HepG2 (cell line): ENCODE measurements around the gene PRR35. TPM values are rescaled to one million over a fixed set of nuclear protein-coding genes. Genes with fewer than 3 reads are reported as not detected.

ENCODE experiments used
- AKAP8 ChIP-seq: sonication (generic); formaldehyde crosslinking; IDR thresholded peaks from 2 replicates; pipeline ENCODE4 v1.5.1; 2020; ENCODE audit warnings: mild to moderate bottlenecking, missing genetic modification reagents
- CREB1 ChIP-seq, 2 experiments: fragments of 450-650 bp in 1 of 2; IDR thresholded peaks; 2 replicates each; pipeline ENCODE4 v1.6.1; 2016 to 2017; ENCODE audit warnings: control low read depth in 1 of 2, mild to moderate bottlenecking in 1 of 2, missing compliant biosample characterization in 1 of 2, missing genetic modification characterization in 1 of 2
- CREB3 ChIP-seq: sonication (generic); formaldehyde crosslinking; IDR thresholded peaks from 2 replicates; pipeline ENCODE4 v1.5.0; 2020; ENCODE audit warnings: missing genetic modification reagents
- CTCF ChIP-seq: sonication (generic); formaldehyde crosslinking; IDR thresholded peaks from 2 replicates; pipeline ENCODE4 v1.5.0; 2020; ENCODE audit warnings: mild to moderate bottlenecking, missing genetic modification reagents, moderate library complexity
- ERF ChIP-seq: IDR thresholded peaks from 2 replicates; pipeline ENCODE4 v1.6.1; 2018; ENCODE audit warnings: missing biosample characterization, missing genetic modification reagents
- FOXA3 ChIP-seq: IDR thresholded peaks from 2 replicates; pipeline ENCODE4 v1.6.1; 2016; ENCODE audit warnings: missing genetic modification reagents, missing compliant biosample characterization
- GLMP ChIP-seq: sonication (generic); formaldehyde crosslinking; IDR thresholded peaks from 2 replicates; pipeline ENCODE4 v1.9.0; 2021; ENCODE audit warnings: missing genetic modification reagents, mild to moderate bottlenecking, borderline replicate concordance
- GPN1 ChIP-seq: sonication (generic); formaldehyde crosslinking; IDR thresholded peaks from 2 replicates; pipeline ENCODE4 v1.5.1; 2020; ENCODE audit warnings: missing genetic modification reagents, borderline replicate concordance
- HNRNPL ChIP-seq: fragments of 200-400 bp; formaldehyde crosslinking; IDR thresholded peaks from 2 replicates; pipeline ENCODE4 v1.6.1; 2017; ENCODE audit warnings: mild to moderate bottlenecking, low read depth, low read length
- HOXD1 ChIP-seq: sonication (generic); formaldehyde crosslinking; IDR thresholded peaks from 2 replicates; pipeline ENCODE4 v1.5.0; 2020; ENCODE audit warnings: missing genetic modification reagents
- MEIS1 ChIP-seq: sonication (generic); formaldehyde crosslinking; IDR thresholded peaks from 2 replicates; pipeline ENCODE4 v1.9.0; 2021; ENCODE audit warnings: mild to moderate bottlenecking, missing genetic modification reagents, moderate library complexity, borderline replicate concordance
- MYC ChIP-seq: sonication (generic); formaldehyde crosslinking; IDR thresholded peaks from 2 replicates; pipeline ENCODE4 v1.9.0; 2021; ENCODE audit warnings: missing genetic modification reagents, borderline replicate concordance
- NFKB2 ChIP-seq: sonication (generic); formaldehyde crosslinking; IDR thresholded peaks from 2 replicates; pipeline ENCODE4 v1.4.0; 2020; ENCODE audit warnings: missing genetic modification reagents, borderline replicate concordance
- NR2F6 ChIP-seq, 2 experiments: IDR thresholded peaks; 2 replicates each; pipeline ENCODE4 v1.6.1; 2016; ENCODE audit warnings: antibody characterized with exemption in 1 of 2, mild to moderate bottlenecking in 1 of 2
- ONECUT2 ChIP-seq: sonication (generic); formaldehyde crosslinking; IDR thresholded peaks from 2 replicates; pipeline ENCODE4 v1.4.0; 2020; ENCODE audit warnings: missing genetic modification reagents
- POGK ChIP-seq: sonication (generic); formaldehyde crosslinking; conservative IDR thresholded peaks from 2 replicates; pipeline ENCODE4 v1.8.0; 2022; ENCODE audit warnings: mild to moderate bottlenecking, moderate library complexity, missing genetic modification reagents
- POGZ ChIP-seq: sonication (generic); formaldehyde crosslinking; IDR thresholded peaks from 2 replicates; pipeline ENCODE4 v1.4.0; 2020; ENCODE audit warnings: mild to moderate bottlenecking, missing genetic modification reagents
- RCOR2 ChIP-seq: IDR thresholded peaks from 2 replicates; pipeline ENCODE4 v1.6.1; 2016; ENCODE audit warnings: missing biosample characterization, missing genetic modification reagents
- SRSF1 ChIP-seq: fragments of 200-400 bp; formaldehyde crosslinking; optimal IDR thresholded peaks from 2 replicates; pipeline ENCODE3; 2017; ENCODE audit warnings: mild to moderate bottlenecking, low read depth, low read length, moderate library complexity
- TCF12 ChIP-seq, 2 experiments: fragments of 450-650 bp in 1 of 2; sonication (generic) in 1 of 2; formaldehyde crosslinking in 1 of 2; IDR thresholded peaks; 2 replicates each; pipeline versions ENCODE4 v1.6.1 to v1.8.0; 2017 to 2022; ENCODE audit warnings: antibody characterized with exemption in 1 of 2, mild to moderate bottlenecking in 1 of 2, missing genetic modification reagents in 1 of 2, moderate library complexity in 1 of 2
- YEATS4 ChIP-seq: sonication (generic); formaldehyde crosslinking; IDR thresholded peaks from 2 replicates; pipeline ENCODE4 v1.4.0; 2020; ENCODE audit warnings: missing genetic modification reagents, borderline replicate concordance
- ZMAT3 ChIP-seq: sonication (generic); formaldehyde crosslinking; conservative IDR thresholded peaks from 2 replicates; pipeline ENCODE4 v1.7.0; 2021; ENCODE audit warnings: missing genetic modification reagents
- ZNF326 ChIP-seq: sonication (generic); formaldehyde crosslinking; IDR thresholded peaks from 2 replicates; pipeline ENCODE4 v1.4.0; 2020; ENCODE audit warnings: missing genetic modification reagents, borderline replicate concordance
- ZNF484 ChIP-seq: sonication (generic); formaldehyde crosslinking; IDR thresholded peaks from 2 replicates; pipeline ENCODE4 v1.5.1; 2020; ENCODE audit warnings: mild to moderate bottlenecking, low read depth, missing genetic modification reagents, borderline replicate concordance
- ZNF766 ChIP-seq: sonication (generic); formaldehyde crosslinking; IDR thresholded peaks from 2 replicates; pipeline ENCODE4 v1.5.0; 2020; ENCODE audit warnings: missing genetic modification reagents, borderline replicate concordance
- ZSCAN25 ChIP-seq: sonication (generic); formaldehyde crosslinking; IDR thresholded peaks from 2 replicates; pipeline ENCODE4 v1.8.0; 2022; ENCODE audit warnings: mild to moderate bottlenecking, missing genetic modification reagents
- polyA plus RNA-seq, 8 experiments: library from polyadenylated mRNA; depleted of rRNA in 3 of 8; stranded (reverse) in 7 of 8; unstranded in 1 of 8; fragments of >200 nt; fragmentation: Illumina TruSeq in 4 of 8; extraction: Trizol in 4 of 8; gene quantifications; 2 replicates each; pipeline versions ENCODE4 v1.2.1 to v1.2.3, GENCODE V29; 2011 to 2016; ENCODE audit warnings: low read depth in 4 of 8, missing spikeins in 1 of 8, mixed read lengths in 1 of 8; ENCODE audit not compliant: insufficient read depth in 1 of 8
- total RNA-seq, 5 experiments: library from RNA; depleted of rRNA; stranded (reverse); fragments of >200 nt; fragmentation: Illumina TruSeq; extraction: Trizol; gene quantifications; 2 replicates each; pipeline ENCODE4 v1.2.3, GENCODE V29; 2016; ENCODE audit warnings: low read depth in 1 of 5

Gene PRR35
- total and polyA plus RNA-seq, 2 of the 13 experiments (the other 11 are each of a cell fraction or from before 2014, with no cell fraction given) = 0.07 to 0.16 TPM

- TF ChIP-seq CTCF (CRISPR knock-in tag) = peak; percentile 64
- no peak for TF ChIP-seq ONECUT2 (CRISPR knock-in tag)
- no peak for TF ChIP-seq POGK (CRISPR knock-in tag)
- peak; percentile 36; the same call in 1 of the 2 replicates for TF ChIP-seq MYC (CRISPR knock-in tag)
- no peak for TF ChIP-seq HOXD1 (CRISPR knock-in tag)
- TF ChIP-seq NR2F6 (IDR thresholded peaks at IDR 0.05) = 0 out of 2 replicates have a peak, but pooled peaks have one; percentile 55
- TF ChIP-seq NR2F6 (CRISPR knock-in tag; IDR thresholded peaks at IDR 0.05) = peak; percentile 81
- no peak for TF ChIP-seq ZNF766 (CRISPR knock-in tag)
- peak; percentile 92 for TF ChIP-seq HNRNPL
- no peak for TF ChIP-seq CREB1 (IDR thresholded peaks at IDR 0.05)
- no peak for TF ChIP-seq CREB1 (CRISPR knock-in tag; IDR thresholded peaks at IDR 0.05)
- no peak for TF ChIP-seq GPN1 (CRISPR knock-in tag)
- no peak for TF ChIP-seq ZMAT3 (CRISPR knock-in tag)
- no peak for TF ChIP-seq YEATS4
- no peak for TF ChIP-seq FOXA3
- TF ChIP-seq CREB3 (CRISPR knock-in tag) = no peak
- TF ChIP-seq SRSF1 = no peak
- TF ChIP-seq ZNF484 (CRISPR knock-in tag) = no peak
- no peak for TF ChIP-seq ERF (CRISPR knock-in tag)
- TF ChIP-seq RCOR2 (CRISPR knock-in tag) = no peak
- TF ChIP-seq ZNF326 (CRISPR knock-in tag) = peak; percentile 62; the same call in 1 of the 2 replicates
- no peak for TF ChIP-seq GLMP (CRISPR knock-in tag)
- TF ChIP-seq POGZ (CRISPR knock-in tag) = no peak
- no peak for TF ChIP-seq TCF12 (IDR thresholded peaks at IDR 0.05)
- no peak for TF ChIP-seq TCF12 (CRISPR knock-in tag; IDR thresholded peaks at IDR 0.05)
- TF ChIP-seq ZSCAN25 (CRISPR knock-in tag) = no peak
- TF ChIP-seq NFKB2 (CRISPR knock-in tag) = no peak
- no peak for TF ChIP-seq MEIS1 (CRISPR knock-in tag)
- TF ChIP-seq AKAP8 (CRISPR knock-in tag) = peak; percentile 87; the same call in 1 of the 2 replicates
Measured at GRCh38 chr16:585351-585750, 25.2 kb downstream of the PRR35 start (continued).
